BJ (cell line): ENCODE data around the gene CACNG3. TPM values are rescaled to one million over a fixed set of nuclear protein-coding genes. Genes with fewer than 3 reads are reported as not detected.

ENCODE experiments used
- CTCF ChIA-PET: fragments of 350-600 bp; formaldehyde crosslinking; extraction: SDS; loops from one replicate; lab custom pipeline; 2021; ENCODE audit warnings: antibody characterized with exemption, inconsistent platforms; lab: Yijun Ruan, JAX
- POLR2A ChIA-PET: fragments of 300-600 bp; sonication (Branson Sonifier 250); formaldehyde crosslinking; extraction: SDS; loops from one replicate; lab custom pipeline; 2021; ENCODE audit warnings: antibody characterized with exemption; lab: Charles Lee
- DNase-seq: peaks from one replicate; pipeline ENCODE4 v3.0.0-alpha.2; 2011; ENCODE audit warnings: low read depth
- H3K27me3 ChIP-seq: 2 replicates; pipeline ENCODE4 v1.6.0; 2011; ENCODE audit warnings: low read length; ENCODE audit not compliant: control insufficient read depth, insufficient read depth
- H3K36me3 ChIP-seq: 2 replicates; pipeline ENCODE4 v1.5.1; 2011; ENCODE audit warnings: low read length; ENCODE audit not compliant: control insufficient read depth, insufficient read depth
- H3K4me3 ChIP-seq: 2 replicates; pipeline ENCODE4 v1.5.1; 2011; ENCODE audit warnings: low read depth, mild to moderate bottlenecking, control low read depth, low read length
- CTCF ChIP-seq: IDR thresholded peaks from 2 replicates; pipeline ENCODE4 v1.5.1; 2011; ENCODE audit warnings: low read depth, mild to moderate bottlenecking, control low read depth, inconsistent platforms, low read length, moderate library complexity; ENCODE audit not compliant: insufficient read depth
- polyA plus RNA-seq: library from polyadenylated mRNA; depleted of rRNA; stranded (reverse); fragments of >200 nt; gene quantifications from 2 replicates; pipeline ENCODE4 v1.2.3, GENCODE V29; 2011

The CACNG3 gene
- polyA plus RNA-seq, 1 experiment, result not detected

- ChIA-PET CTCF (no interaction called here), POLR2A (no interaction called here)
- TF ChIP-seq CTCF, result no peak
- Histone ChIP-seq H3K4me3 (no peak overlapping the region), H3K27me3 (no peaks in the 10 kb centered on the region), H3K36me3 (no peaks in the 10 kb centered on the region)
- DNase-seq, result no peak
Measured at GRCh38 chr16:24258791-24259190, 2.7 kb downstream of the CACNG3 start.

GRCh38 chr16:24262816-24263215, 6.7 kb downstream of the CACNG3 start:
- ChIA-PET CTCF (no interaction called here), POLR2A (no interaction called here)
- Histone ChIP-seq H3K4me3 (no peak overlapping the region), H3K36me3 (no peaks in the 10 kb centered on the region), H3K27me3 (no peaks in the 10 kb centered on the region)
- DNase-seq, result no peak
- TF ChIP-seq CTCF, result no peak

GRCh38 chr16:24270721-24271442, 14.7 kb downstream of the CACNG3 start:
- no peaks in the 10 kb centered on the region for H3K27me3 ChIP-seq
- TF ChIP-seq CTCF, result no peak
- H3K4me3 ChIP-seq, result no peak overlapping the region
- H3K36me3 ChIP-seq, result no peaks in the 10 kb centered on the region
- ChIA-PET POLR2A (no interaction called here), CTCF (interaction anchor here (1.3 kb wide), 1 partner anchor 9 kb away, joined by 3 read pairs; no protein-coding TSS in a partner anchor)
- no peak for DNase-seq

- DNase-seq, result no peak
- TF ChIP-seq CTCF, result no peak
- H3K27me3 ChIP-seq, result no peaks in the 10 kb centered on the region
- H3K4me3 ChIP-seq, result no peak overlapping the region
- CTCF ChIA-PET, result no interaction called here
- no peaks in the 10 kb centered on the region for H3K36me3 ChIP-seq
- POLR2A ChIA-PET, result no interaction called here
Measured at GRCh38 chr16:24272379-24272778, 16.2 kb downstream of the CACNG3 start.

GRCh38 chr16:24273508-24274182, 17.5 kb downstream of the CACNG3 start:
- TF ChIP-seq CTCF, result no peak
- no peak for DNase-seq
- POLR2A ChIA-PET, result no interaction called here
- Histone ChIP-seq H3K4me3 (no peak overlapping the region), H3K36me3 (no peaks in the 10 kb centered on the region), H3K27me3 (no peaks in the 10 kb centered on the region)
- CTCF ChIA-PET, result no interaction called here
